ENCODE measurements around the gene TPX2.
A peak's percentile ranks its signal among the peaks of the same experiment; 100 is the strongest.
"Not testable (repeated sequence)": the region's sequence is repeated elsewhere in the genome, so short reads cannot be mapped to it uniquely, and the experiment has no call there.

TPX2 gene

GRCh38 chr20:31723319-31724078 is 15.6 kb upstream of the TPX2 start:
- DNase-seq (ENCODE audit: insufficient read length) (peak; percentile 99), FAIRE-seq (peak; percentile 81)
- TF ChIP-seq TAF1 (IDR thresholded peaks at IDR 0.05; ENCODE audit: borderline replicate concordance, low read depth, low read length) (peak; percentile 63; the same call in 1 of the 2 replicates), POLR2A (IDR thresholded peaks at IDR 0.05; ENCODE audit: low read depth, low read length) (peak; percentile 73; the same call in 1 of the 2 replicates), POLR2AphosphoS5 (IDR thresholded peaks at IDR 0.05; ENCODE audit: low read depth, low read length) (peak; percentile 30)

GRCh38 chr20:31731321-31731717 is 7.8 kb upstream of the TPX2 start:
- TF ChIP-seq TAF1 (IDR thresholded peaks at IDR 0.05; ENCODE audit: borderline replicate concordance, low read depth, low read length) (no peak), POLR2A (IDR thresholded peaks at IDR 0.05; ENCODE audit: low read depth, low read length) (no peak), POLR2AphosphoS5 (IDR thresholded peaks at IDR 0.05; ENCODE audit: low read depth, low read length) (no peak)
- DNase-seq (ENCODE audit: insufficient read length) (no peak), FAIRE-seq (no peak)

GRCh38 chr20:31739550-31739977 is 474 bp downstream of the TPX2 start:
- FAIRE-seq (no peak), DNase-seq (ENCODE audit: insufficient read length) (no peak)
- TF ChIP-seq POLR2A (IDR thresholded peaks at IDR 0.05; ENCODE audit: low read depth, low read length) (no peak), POLR2AphosphoS5 (IDR thresholded peaks at IDR 0.05; ENCODE audit: low read depth, low read length) (no peak), TAF1 (IDR thresholded peaks at IDR 0.05; ENCODE audit: borderline replicate concordance, low read depth, low read length) (no peak)

- FAIRE-seq (no peak), DNase-seq (ENCODE audit: insufficient read length) (no peak)
- TF ChIP-seq POLR2AphosphoS5 (IDR thresholded peaks at IDR 0.05; ENCODE audit: low read depth, low read length): no peak
- TF ChIP-seq POLR2A (IDR thresholded peaks at IDR 0.05; ENCODE audit: low read depth, low read length): no peak
- no peak for TF ChIP-seq TAF1 (IDR thresholded peaks at IDR 0.05; ENCODE audit: borderline replicate concordance, low read depth, low read length)
Measured at GRCh38 chr20:31740208-31740607, 1.1 kb downstream of the TPX2 start.

- FAIRE-seq: no peak
- no peak for TF ChIP-seq POLR2AphosphoS5 (IDR thresholded peaks at IDR 0.05; ENCODE audit: low read depth, low read length)
- no peak for TF ChIP-seq POLR2A (IDR thresholded peaks at IDR 0.05; ENCODE audit: low read depth, low read length)
- TF ChIP-seq TAF1 (IDR thresholded peaks at IDR 0.05; ENCODE audit: borderline replicate concordance, low read depth, low read length): no peak
- DNase-seq (ENCODE audit: insufficient read length): no peak
Measured at GRCh38 chr20:31740656-31741323, 1.7 kb downstream of the TPX2 start.

GRCh38 chr20:31746068-31746878 is 7.2 kb downstream of the TPX2 start:
- FAIRE-seq (no peak), DNase-seq (ENCODE audit: insufficient read length) (no peak)
- TF ChIP-seq POLR2A (IDR thresholded peaks at IDR 0.05; ENCODE audit: low read depth, low read length): no peak
- TF ChIP-seq TAF1 (IDR thresholded peaks at IDR 0.05; ENCODE audit: borderline replicate concordance, low read depth, low read length): no peak

- FAIRE-seq; DNase-seq (ENCODE audit: insufficient read length): not testable (repeated sequence)
Measured at GRCh38 chr20:31747028-31747427, 7.9 kb downstream of the TPX2 start.

GRCh38 chr20:31747640-31748039 is 8.6 kb downstream of the TPX2 start:
- TF ChIP-seq POLR2AphosphoS5 (IDR thresholded peaks at IDR 0.05; ENCODE audit: low read depth, low read length): no peak
- TF ChIP-seq POLR2A (IDR thresholded peaks at IDR 0.05; ENCODE audit: low read depth, low read length): no peak
- no peak for TF ChIP-seq TAF1 (IDR thresholded peaks at IDR 0.05; ENCODE audit: borderline replicate concordance, low read depth, low read length)
- no peak for FAIRE-seq
- no peak for DNase-seq (ENCODE audit: insufficient read length)

- DNase-seq (ENCODE audit: insufficient read length): no peak
- no peak for FAIRE-seq
- no peak for TF ChIP-seq TAF1 (IDR thresholded peaks at IDR 0.05; ENCODE audit: borderline replicate concordance, low read depth, low read length)
- no peak for TF ChIP-seq POLR2A (IDR thresholded peaks at IDR 0.05; ENCODE audit: low read depth, low read length)
- TF ChIP-seq POLR2AphosphoS5 (IDR thresholded peaks at IDR 0.05; ENCODE audit: low read depth, low read length): no peak
Measured at GRCh38 chr20:31749223-31749622, 10.1 kb downstream of the TPX2 start.

GRCh38 chr20:31751126-31751525 is 12.0 kb downstream of the TPX2 start:
- TF ChIP-seq TAF1 (IDR thresholded peaks at IDR 0.05; ENCODE audit: borderline replicate concordance, low read depth, low read length) (no peak), POLR2A (IDR thresholded peaks at IDR 0.05; ENCODE audit: low read depth, low read length) (no peak), POLR2AphosphoS5 (IDR thresholded peaks at IDR 0.05; ENCODE audit: low read depth, low read length) (no peak)
- FAIRE-seq (no peak), DNase-seq (ENCODE audit: insufficient read length) (no peak)

- TF ChIP-seq POLR2A (IDR thresholded peaks at IDR 0.05; ENCODE audit: low read depth, low read length) (no peak), TAF1 (IDR thresholded peaks at IDR 0.05; ENCODE audit: borderline replicate concordance, low read depth, low read length) (no peak)
- DNase-seq (ENCODE audit: insufficient read length) (no peak), FAIRE-seq (no peak)
Measured at GRCh38 chr20:31757254-31757653, 18.2 kb downstream of the TPX2 start.

All from GM12892 (cell line).